COLO668 (cell line): ENCODE measurements around the gene MACROD2.

Source experiments
- DNase-seq: peaks from one replicate; lab custom pipeline; 2025; ENCODE audit not compliant: unreplicated experiment; lab: John Stamatoyannopoulos, UW

Gene MACROD2

GRCh38 chr20:14569641-14570040 lies 574.3 kb downstream of the MACROD2 start:
- DNase-seq = no peak

- DNase-seq = no peak
Measured at GRCh38 chr20:14570811-14571210, 575.5 kb downstream of the MACROD2 start.

DNA sequence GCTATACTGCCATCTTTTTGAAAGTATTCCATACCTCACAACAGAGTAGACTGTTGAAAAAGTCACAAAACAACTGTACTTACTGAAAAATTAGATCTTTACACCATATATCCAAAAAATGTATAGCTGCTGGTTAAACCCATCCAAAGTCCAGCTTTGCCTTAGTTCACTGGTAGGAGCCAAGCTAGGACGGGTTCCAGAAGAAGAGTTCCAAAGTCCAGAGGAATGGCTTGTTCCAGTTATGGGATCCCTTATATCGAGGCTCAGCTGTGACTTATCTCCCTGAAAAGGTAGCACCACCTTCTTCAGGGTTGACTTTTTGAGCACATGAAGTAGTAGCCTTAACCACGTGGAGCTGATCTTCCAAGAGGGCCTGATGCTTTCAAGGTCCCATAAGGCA lies 578.4 kb downstream of the MACROD2 start:
- DNase-seq = no peak

GRCh38 chr20:14576196-14576877 lies 581.0 kb downstream of the MACROD2 start:
- DNase-seq = no peak

DNA sequence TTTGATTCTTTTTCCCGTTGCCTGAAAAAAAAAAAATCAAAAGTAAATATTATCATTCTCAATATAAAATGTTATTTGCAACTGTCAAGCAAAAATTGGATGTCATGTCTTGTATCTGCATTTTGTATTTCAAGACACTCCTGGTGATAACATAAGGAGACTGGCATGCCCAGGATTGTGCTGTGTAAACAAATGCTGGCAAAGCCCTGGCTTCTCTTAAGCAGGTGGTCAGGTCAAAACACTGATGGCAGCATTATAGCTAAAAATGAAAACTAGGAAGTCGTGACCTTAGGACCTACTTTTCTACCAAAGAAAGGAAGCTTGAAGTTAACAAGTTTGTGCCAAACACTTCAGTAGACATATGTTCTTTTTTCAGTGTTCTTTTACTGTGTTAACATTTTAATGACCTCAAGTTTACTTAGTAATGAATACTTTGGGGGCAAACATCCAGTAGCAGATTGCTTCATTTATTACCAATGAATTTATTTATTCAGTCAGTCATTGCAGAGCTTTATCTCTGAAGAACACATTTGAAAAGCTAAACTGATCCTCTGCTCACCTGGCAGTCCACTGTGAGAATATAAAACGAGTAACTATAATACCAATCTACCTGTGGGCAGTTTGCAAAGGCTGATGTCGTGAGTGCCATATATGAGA lies 585.2 kb downstream of the MACROD2 start:
- peak; percentile 33 for DNase-seq

- DNase-seq = no peak
Measured at GRCh38 chr20:14581731-14582130, 586.4 kb downstream of the MACROD2 start.

GRCh38 chr20:14582855-14583254 lies 587.5 kb downstream of the MACROD2 start:
- no peak for DNase-seq

DNA sequence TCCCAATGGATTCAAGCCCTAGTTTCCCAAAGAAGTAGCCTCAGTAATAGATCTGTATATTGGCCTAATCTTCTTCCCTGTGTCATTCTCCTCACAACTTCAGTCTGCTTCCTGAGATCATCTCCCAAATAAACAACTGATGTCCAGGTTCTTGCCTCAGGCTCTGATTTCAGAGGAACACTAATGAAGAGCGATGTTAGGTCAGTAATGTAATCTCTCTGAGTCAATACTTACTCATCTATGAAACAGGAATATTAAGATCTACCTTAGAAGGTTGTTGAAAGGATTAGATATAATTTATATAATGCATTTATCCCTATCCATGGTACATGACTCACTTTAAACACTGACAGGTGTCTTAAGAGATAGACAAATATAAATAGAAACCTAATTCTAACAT lies 588.1 kb downstream of the MACROD2 start:
- DNase-seq = peak; percentile 55

DNA sequence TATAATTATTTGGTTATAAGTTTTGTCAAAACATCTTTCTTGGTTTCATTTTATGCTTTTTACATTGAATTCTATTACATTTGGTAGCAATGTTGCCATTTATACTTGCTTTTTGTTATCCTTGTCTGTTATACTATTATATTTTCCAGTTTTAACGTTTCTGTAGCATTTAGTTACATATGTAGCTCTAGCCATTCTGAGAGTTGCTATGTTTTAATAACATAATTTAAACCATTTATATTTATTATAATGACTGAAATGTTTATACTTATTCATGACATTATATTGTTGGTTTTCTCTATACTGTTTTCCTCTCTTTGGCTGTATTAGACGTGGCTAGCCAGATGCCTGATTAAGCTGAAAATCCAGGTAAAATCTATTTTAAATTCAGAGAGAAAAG lies 594.1 kb downstream of the MACROD2 start:
- DNase-seq = no peak

DNA sequence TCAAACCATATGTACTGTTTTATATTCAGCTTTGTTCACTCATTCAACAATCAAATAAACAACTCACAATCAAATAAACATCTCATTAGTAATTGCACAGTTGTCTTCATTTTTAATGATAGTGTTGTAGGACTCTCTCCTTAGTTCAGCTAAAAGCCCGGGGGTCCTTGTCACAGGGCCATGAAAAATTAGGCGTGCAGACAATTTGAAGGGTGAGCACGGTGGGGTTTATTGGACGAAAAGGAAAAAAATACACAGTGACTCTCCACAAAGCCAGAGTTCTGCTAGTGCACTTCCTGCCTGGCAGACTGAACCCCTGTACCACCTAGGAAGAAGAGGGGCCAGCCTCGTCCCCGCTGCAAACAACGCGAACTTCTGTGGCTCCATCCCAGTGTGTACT lies 599.7 kb downstream of the MACROD2 start:
- no peak for DNase-seq

DNA sequence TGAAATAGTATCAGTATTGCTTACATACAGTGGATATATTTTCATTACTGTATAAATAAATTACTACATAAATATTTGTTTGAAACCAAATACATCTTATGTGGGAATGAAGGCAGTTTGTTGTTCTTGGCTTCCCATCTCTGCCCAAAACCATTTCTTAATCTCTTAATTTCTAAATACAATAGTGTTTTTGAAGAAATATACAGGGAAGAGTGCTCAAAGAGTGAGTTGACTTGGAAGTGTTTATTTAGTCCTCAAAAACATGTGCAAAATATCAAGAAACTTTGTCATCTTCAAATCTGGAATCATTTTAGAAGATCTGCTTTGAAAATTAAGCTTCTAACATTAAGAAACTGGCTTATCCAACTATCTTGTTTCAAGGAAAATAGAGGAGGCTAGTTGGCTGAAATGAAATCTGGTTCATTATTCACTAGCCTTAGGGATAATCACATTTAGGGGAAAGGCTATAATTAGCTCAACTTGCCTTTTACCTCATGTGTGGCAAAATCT lies 601.9 kb downstream of the MACROD2 start:
- no peak for DNase-seq

DNA sequence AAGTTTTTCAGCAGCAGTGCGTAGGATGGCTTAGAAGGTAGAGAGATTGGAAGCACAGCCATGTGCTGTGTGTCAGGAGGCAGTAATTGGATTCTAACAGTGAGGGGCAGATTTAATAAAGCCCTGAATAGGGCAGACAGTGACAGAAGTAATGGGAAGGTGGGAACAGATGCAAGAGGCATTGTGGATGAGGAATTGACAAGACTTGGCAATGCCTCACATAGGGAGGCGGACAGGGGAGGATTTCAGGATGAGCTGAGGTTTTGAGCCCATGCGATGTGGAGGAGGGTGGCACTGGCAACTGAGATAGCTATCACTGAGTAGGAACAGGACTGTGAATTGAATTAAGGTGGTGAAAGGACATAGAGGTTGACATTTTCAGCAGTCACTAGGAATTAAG lies 604.3 kb downstream of the MACROD2 start:
- no peak for DNase-seq

DNA sequence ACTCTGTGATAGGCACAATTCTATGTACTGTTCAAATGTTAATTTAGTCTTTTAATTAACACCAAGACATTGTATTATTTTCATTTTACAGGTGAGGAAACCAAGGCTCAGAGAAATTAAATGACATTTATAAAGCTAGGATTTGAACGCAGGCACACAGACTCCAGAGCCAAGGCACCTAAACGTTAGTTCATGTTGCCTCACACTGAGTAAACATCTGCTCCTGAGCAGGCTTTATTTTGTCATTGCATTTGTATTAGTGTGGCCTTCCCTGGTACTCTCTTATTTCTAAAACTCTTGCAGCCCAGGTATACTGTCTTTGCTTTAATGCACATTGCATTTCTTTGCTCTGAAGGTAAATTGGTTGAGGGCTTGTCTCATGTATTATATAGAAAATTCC lies 605.2 kb downstream of the MACROD2 start:
- no peak for DNase-seq

DNA sequence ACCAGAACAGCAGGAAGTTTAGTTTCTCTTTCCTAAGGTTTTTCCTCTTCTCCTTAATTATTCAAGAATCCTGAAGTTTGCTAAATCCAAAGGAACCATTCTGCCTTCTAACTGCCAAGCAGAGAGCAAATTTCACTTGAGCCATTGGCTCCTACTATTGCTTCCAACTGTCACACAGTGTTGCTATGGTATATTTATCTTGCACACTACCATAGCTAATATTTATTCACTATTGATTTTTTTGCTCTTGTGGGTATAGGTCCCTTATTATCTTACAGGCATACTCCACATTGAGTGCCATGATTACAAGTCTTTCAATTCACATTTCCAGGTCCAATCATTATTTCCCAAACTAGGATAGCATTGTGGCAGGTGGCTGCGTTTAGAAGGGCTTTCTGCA lies 608.8 kb downstream of the MACROD2 start:
- peak; percentile 31 for DNase-seq

- no peak for DNase-seq
Measured at GRCh38 chr20:14609328-14610221, 614.3 kb downstream of the MACROD2 start.

DNA sequence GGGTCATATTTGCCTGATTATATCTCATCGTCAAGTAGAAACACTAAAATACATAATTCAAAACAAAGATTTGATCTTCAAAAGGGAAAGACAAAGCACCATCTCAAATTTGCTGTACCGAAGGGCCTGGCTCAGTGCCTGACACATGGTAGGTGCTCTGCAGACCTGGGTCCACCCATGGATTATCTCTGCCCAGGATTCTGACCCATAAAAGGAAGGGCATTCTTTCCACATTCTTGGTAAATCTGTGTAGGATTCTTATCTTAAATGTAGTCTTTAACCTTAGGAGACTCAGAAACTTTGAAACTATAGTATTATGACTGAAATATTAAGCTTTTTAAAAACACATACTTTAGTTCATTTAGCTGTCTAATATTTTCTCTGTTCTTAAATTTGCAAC lies 616.2 kb downstream of the MACROD2 start:
- no peak for DNase-seq

- no peak for DNase-seq
Measured at GRCh38 chr20:14612391-14612790, 617.1 kb downstream of the MACROD2 start.

DNA sequence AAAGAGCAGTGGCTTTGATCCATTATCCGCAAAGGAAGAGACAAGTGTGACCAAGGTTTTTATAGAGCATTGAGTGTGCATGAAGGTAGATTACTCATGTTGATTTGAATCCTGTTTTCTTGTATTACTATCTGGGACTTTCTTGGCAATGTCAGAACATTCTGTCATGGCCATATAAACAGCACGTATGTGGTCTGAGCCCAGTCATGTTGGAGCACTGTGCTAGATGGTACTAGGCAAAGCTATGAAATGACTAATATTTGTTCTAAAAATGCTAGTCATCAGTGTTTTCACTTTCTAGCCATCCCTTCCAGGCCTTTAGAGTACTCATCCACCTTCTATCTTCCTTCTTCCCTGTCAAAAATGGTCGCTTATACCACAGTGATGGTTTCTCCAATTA lies 620.7 kb downstream of the MACROD2 start:
- DNase-seq = no peak

GRCh38 chr20:14617123-14617522 lies 621.8 kb downstream of the MACROD2 start:
- DNase-seq = no peak

- no peak for DNase-seq
Measured at GRCh38 chr20:14619411-14619810, 624.1 kb downstream of the MACROD2 start.

DNA sequence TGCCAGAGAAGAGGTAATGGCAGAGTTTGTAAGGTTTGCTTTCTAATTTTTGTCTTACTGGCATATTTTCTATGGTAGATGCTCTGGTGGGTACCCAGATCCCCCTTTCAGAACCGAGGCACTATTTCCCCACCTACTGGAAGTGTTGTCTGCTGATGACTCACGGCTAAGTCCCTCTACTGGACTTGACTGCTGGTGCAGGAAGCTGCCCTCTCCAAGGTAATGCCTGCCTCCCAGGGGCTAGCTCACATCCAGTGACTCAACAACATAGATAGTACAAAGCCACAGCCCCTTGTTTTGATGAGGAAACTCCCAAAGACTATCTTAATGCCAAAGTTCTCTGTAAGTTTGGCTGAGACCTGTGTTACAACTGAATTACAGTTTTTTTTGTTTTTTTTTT lies 627.5 kb downstream of the MACROD2 start:
- DNase-seq = no peak

DNA sequence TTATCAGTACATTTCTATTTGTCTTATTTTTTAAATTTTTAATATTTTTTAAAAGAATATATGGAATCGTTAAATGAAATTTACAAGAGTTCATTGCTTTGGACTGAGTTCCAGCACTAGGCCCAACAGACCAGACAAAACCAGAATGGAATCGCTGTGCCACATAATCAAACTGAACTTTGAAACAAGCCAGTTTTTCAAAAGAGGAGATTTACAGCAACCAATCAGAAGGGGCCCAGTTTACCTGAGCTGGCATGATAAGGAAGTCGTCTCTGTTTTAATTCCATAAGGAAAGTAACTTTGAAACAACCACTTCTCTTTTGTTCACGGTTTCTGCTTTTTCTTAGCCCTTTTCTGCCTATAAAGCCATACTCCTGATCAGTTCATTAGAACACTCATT lies 635.7 kb downstream of the MACROD2 start:
- no peak for DNase-seq
